OCI-LY3 (cell line): ENCODE results near the gene SLC27A5.

Experiments used
- CTCF ChIP-seq: fragments of 200-600, 300-600 bp; sonication (generic); IDR thresholded peaks from 2 replicates; pipeline ENCODE4 v1.5.1; 2014; ENCODE audit warnings: antibody characterized with exemption, low read length, low read depth
- EZH2phosphoT487 ChIP-seq: fragments of 200-600 bp; shearing (Covaris generic); IDR thresholded peaks from 2 replicates; pipeline ENCODE4 v1.6.1; 2018; ENCODE audit warnings: antibody characterized with exemption, mixed run types, low read depth

- TF ChIP-seq CTCF: no peak
- no peak for TF ChIP-seq EZH2phosphoT487
Observed at GRCh38 chr19:58519087-58519354, 7.2 kb upstream of the SLC27A5 start.
